Measurements from ENCODE around the gene KLF2.

DNA sequence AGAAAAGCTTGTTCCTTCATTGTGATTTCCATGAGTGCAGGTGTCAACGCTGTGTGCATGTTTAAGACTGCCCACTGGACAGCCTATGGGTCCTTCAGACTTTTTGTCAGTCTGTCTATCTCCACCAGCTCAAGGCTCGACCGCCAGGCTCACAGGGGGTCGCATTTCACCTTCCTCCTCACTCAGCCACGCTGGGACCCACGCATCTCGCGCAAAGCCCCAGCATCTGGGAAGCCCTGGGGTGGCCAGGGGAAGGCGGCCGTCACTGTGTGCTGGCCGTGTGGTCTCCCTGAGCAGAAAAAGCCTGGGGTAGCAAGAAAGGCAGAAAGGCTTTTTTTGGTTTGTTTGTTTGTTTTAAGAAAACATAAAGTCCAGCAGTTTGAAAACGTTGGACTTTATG is 48.5 kb downstream of the KLF2 start:
- TF ChIP-seq, protein P1, sequence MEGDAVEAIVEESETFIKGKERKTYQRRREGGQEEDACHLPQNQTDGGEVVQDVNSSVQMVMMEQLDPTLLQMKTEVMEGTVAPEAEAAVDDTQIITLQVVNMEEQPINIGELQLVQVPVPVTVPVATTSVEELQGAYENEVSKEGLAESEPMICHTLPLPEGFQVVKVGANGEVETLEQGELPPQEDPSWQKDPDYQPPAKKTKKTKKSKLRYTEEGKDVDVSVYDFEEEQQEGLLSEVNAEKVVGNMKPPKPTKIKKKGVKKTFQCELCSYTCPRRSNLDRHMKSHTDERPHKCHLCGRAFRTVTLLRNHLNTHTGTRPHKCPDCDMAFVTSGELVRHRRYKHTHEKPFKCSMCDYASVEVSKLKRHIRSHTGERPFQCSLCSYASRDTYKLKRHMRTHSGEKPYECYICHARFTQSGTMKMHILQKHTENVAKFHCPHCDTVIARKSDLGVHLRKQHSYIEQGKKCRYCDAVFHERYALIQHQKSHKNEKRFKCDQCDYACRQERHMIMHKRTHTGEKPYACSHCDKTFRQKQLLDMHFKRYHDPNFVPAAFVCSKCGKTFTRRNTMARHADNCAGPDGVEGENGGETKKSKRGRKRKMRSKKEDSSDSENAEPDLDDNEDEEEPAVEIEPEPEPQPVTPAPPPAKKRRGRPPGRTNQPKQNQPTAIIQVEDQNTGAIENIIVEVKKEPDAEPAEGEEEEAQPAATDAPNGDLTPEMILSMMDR (IDR thresholded peaks at IDR 0.05) = no peak
- no peak for TF ChIP-seq POLR2A (IDR thresholded peaks at IDR 0.05)

Measured in esophagus squamous epithelium (tissue), 4 donors.